Colonic mucosa (tissue), 4 donors: ENCODE measurements around the gene OR2T29. TPM values are rescaled to one million over a fixed set of nuclear protein-coding genes. Genes with fewer than 3 reads are reported as not detected.
"Not testable (repeated sequence)": the region's sequence is repeated elsewhere in the genome, so short reads cannot be mapped to it uniquely, and the experiment has no call there.

Experiments used
- DNase-seq: peaks from one replicate; pipeline ENCODE4 v3.0.0-alpha.2; 2020
- H3K27ac ChIP-seq: fragments of 200-600 bp; one replicate; pipeline ENCODE4 v1.8.0; 2021
- H3K27me3 ChIP-seq: fragments of 200-600 bp; one replicate; pipeline ENCODE4 v1.8.0; 2021
- H3K36me3 ChIP-seq: fragments of 200-600 bp; one replicate; pipeline ENCODE4 v1.8.0; 2021
- H3K4me1 ChIP-seq: fragments of 200-600 bp; one replicate; pipeline ENCODE4 v1.8.0; 2021; ENCODE audit warnings: mild to moderate bottlenecking
- H3K4me3 ChIP-seq: fragments of 200-600 bp; one replicate; pipeline ENCODE4 v1.8.0; 2021
- H3K9ac ChIP-seq, 2 donors: one replicate each; pipeline ENCODE4 v1.7.0; 2013; ENCODE audit warnings: control low read depth in 2 of 2, low read depth in 2 of 2, low read length in 2 of 2
- H3K9me3 ChIP-seq: fragments of 200-600 bp; one replicate; pipeline ENCODE4 v1.8.0; 2021
- intact Hi-C: fragments of 100-400 bp; cut with DNase I; formaldehyde crosslinking; loops from one replicate; pipeline ENCODE4 v1.14.1; 2022
- total RNA-seq, 2 donors: library from RNA; stranded (reverse); fragmentation: NEBNext Ultra II Directional in 1 of 2; extraction: Animal tissue kit (Norgen Biotek cat#: 25700) in 1 of 2; gene quantifications; one replicate each; pipeline ENCODE4 v1.2.1, GENCODE V29; 2021
- TF ChIP-seq, protein P1 (sequence below): fragments of 200-600 bp; IDR thresholded peaks from one replicate; pipeline ENCODE4 v1.8.0; 2022; ENCODE audit warnings: antibody characterized with exemption, mild to moderate bottlenecking
- donor health status: healthy.
- donor health status: DM: no; HTN: no; CAD: no.
- donor health status: DM: no; HTN: no; CAD: no.

Gene OR2T29, protein sequence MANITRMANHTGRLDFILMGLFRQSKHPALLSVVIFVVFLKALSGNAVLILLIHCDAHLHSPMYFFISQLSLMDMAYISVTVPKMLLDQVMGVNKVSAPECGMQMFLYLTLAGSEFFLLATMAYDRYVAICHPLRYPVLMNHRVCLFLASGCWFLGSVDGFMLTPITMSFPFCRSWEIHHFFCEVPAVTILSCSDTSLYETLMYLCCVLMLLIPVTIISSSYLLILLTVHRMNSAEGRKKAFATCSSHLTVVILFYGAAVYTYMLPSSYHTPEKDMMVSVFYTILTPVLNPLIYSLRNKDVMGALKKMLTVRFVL
- not detected for total RNA-seq

DNA sequence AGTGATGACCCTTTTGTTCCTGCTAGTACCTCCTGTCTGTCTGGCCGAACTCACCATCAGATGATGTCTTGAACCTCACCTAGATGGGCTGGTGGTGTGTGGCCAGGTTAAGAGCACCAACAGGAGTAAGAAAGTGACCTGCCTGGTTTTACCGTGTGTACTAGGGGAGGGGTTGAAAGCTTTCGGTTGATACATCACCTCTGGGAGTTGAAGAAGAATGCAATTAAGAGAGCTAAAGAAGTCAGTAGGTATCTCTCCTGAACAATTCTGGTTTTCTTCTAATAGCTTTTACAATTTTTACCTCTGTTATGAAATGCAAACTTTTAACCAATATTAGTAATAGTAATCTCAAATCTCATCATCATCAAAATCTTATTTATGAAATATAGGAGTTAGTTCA is at the start of gene OR2T29:
Gene OR2T29, minus strand, starts transcription at position 101 of the 400 bp plus-strand sequence. CDS start 3,281 bp downstream, outside the sequence.
- H3K27ac ChIP-seq, H3K36me3 ChIP-seq, H3K9ac ChIP-seq, H3K4me3 ChIP-seq, DNase-seq, H3K9me3 ChIP-seq, intact Hi-C loops, H3K4me1 ChIP-seq, H3K27me3 ChIP-seq: not testable (repeated sequence)

DNA sequence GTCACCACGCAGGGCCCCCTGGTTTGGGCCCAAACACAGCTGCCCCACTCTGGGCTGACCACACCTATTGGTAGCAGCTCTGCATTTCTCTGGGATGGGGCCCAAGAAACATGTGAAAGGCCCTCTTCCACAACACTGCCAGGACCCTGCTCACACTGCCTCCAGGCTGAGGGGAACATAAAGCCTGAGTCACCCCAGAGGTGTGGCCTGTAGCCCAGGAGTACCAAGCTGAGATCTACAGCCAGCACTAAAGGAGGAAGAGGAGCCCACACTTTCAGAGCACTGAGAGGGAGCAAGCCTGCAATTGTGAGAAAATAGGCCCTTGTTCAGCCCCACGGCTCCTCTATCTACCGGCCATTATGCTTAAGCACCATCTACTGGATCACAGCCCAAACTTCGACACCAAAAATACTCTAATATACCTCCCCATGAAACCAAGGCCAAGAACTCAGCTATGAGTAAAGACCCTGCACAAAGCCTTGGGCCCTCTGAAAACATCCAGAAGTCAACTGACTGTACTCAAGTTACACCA is 49.4 kb upstream of the OR2T29 start:
- TF ChIP-seq, protein P1, sequence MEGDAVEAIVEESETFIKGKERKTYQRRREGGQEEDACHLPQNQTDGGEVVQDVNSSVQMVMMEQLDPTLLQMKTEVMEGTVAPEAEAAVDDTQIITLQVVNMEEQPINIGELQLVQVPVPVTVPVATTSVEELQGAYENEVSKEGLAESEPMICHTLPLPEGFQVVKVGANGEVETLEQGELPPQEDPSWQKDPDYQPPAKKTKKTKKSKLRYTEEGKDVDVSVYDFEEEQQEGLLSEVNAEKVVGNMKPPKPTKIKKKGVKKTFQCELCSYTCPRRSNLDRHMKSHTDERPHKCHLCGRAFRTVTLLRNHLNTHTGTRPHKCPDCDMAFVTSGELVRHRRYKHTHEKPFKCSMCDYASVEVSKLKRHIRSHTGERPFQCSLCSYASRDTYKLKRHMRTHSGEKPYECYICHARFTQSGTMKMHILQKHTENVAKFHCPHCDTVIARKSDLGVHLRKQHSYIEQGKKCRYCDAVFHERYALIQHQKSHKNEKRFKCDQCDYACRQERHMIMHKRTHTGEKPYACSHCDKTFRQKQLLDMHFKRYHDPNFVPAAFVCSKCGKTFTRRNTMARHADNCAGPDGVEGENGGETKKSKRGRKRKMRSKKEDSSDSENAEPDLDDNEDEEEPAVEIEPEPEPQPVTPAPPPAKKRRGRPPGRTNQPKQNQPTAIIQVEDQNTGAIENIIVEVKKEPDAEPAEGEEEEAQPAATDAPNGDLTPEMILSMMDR = no peak
- intact Hi-C loops = no loop called here
- DNase-seq = no peak
- Histone ChIP-seq H3K27me3 (no peaks in the 10 kb centered on the region), H3K9me3 (no peaks in the 10 kb centered on the region), H3K4me3 (no peak overlapping the region), H3K9ac (no peak overlapping the region), H3K4me1 (no peaks in the 10 kb centered on the region), H3K27ac (no peak overlapping the region), H3K36me3 (no peaks in the 10 kb centered on the region)

DNA sequence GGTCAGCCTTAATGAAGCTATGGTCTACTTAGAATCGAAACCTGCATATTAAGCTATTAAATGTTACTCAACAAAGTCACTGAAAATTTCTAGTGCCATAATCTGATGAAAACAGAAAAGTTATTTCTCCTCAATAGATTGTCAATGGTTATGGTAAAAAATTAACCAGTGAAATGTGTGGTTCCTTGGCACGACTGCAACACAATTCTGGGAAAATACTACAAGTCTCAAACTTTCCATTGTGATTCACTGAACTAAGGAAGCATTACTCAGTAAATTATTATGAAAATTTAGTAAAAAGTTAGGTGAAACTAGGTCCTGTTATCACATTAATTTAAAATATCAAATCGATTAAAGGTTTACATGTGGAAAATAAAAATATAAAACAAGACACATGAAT is 47.7 kb upstream of the OR2T29 start:
- Histone ChIP-seq H3K9me3 (no peaks in the 10 kb centered on the region), H3K9ac (no peak overlapping the region), H3K4me3 (no peak overlapping the region), H3K4me1 (no peaks in the 10 kb centered on the region), H3K36me3 (no peaks in the 10 kb centered on the region), H3K27me3 (no peaks in the 10 kb centered on the region), H3K27ac (no peak overlapping the region)
- intact Hi-C loops = no loop called here
- no peak for DNase-seq
- TF ChIP-seq, protein P1 = no peak

DNA sequence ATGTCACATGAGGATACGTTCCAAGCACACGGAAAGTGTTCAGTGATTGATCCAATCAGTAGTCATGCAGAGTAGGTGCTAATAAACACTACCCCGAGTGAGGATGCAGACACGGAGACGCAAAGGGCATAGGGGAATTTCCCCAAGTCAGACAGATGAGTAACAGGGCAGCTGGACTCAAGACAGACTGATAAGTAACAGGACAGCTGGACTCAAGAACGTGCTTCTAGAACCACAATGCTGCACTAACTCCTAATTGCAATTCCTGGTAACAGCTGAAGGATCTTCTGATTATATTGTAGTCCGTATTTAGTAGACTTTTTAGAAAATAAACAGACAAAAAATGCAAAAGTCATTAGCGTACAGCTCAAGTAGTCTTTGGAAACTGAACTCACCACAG is 36.8 kb upstream of the OR2T29 start:
- H3K36me3 ChIP-seq = no peaks in the 10 kb centered on the region
- intact Hi-C loops = no loop called here
- no peaks in the 10 kb centered on the region for H3K4me1 ChIP-seq

DNA sequence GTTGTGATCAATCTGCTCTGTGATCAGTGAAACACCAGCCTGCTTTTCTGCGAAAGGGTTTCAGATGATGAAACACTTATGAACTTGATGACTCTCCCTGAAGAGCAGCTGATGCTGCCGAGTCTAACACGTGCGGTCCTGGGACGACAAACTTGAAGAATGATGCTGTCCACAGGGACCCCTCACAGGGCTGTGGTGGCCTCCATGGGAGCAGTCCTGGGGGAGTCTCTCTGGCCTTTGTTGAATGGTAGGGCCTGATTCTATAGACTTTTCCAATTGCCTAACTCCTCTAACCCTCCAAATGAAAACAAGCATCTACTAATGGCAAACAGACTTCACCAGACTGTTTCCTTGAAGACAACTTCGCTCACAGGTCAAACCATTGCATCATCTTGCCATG is 35.0 kb upstream of the OR2T29 start, which contains the start of gene OR2T10:
Gene OR2T10, minus strand, starts transcription at position 112 of the 400 bp plus-strand sequence. CDS start 3,932 bp downstream, outside the sequence.
- Histone ChIP-seq H3K4me3 (no peak within 1 kb of the TSS), H3K27me3 (no peaks in the 10 kb centered on the region), H3K9me3 (no peaks in the 10 kb centered on the region), H3K27ac (no peak within 1 kb of the TSS), H3K9ac (no peak within 1 kb of the TSS), H3K4me1 (no peaks in the 10 kb centered on the region), H3K36me3 (no peaks in the 10 kb centered on the region)
- TF ChIP-seq, protein P1 = no peak
- intact Hi-C loops = no loop called here
- no peak for DNase-seq

More for the DNA sequence above, 36.8 kb upstream of the OR2T29 start:
- no peak for DNase-seq
- TF ChIP-seq, protein P1 = no peak
- H3K9ac ChIP-seq = no peak overlapping the region
- H3K27ac ChIP-seq = no peak overlapping the region
- no peak overlapping the region for H3K4me3 ChIP-seq
- H3K27me3 ChIP-seq = no peaks in the 10 kb centered on the region
- H3K9me3 ChIP-seq = no peaks in the 10 kb centered on the region

DNA sequence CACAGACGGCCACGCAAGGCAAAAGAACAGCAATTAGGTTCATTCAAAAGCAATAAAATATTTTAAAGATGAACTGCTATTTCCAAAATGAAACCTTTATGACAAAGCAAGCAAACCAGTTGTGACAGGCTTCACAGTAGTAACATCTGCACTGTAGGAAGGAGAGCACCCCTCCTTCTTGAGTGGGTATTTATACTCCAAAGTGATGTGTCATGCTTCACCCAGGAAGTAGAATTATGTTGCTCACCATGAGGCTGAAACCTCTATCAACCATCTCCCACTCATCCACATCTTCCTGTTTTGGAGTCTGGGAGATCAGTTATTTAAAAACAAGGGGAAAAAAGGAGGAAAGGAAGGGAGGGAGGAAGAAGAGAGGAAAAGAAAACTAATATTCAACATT is 34.0 kb upstream of the OR2T29 start:
- Histone ChIP-seq H3K36me3 (no peaks in the 10 kb centered on the region), H3K4me3 (no peak overlapping the region), H3K27me3 (no peaks in the 10 kb centered on the region), H3K9me3 (no peaks in the 10 kb centered on the region), H3K4me1 (no peaks in the 10 kb centered on the region), H3K27ac (no peak overlapping the region), H3K9ac (no peak overlapping the region)
- TF ChIP-seq, protein P1 = no peak
- intact Hi-C loops = no loop called here
- no peak for DNase-seq
